Uterus (tissue), 2 donors: ENCODE results near the gene ZNF618.

Experiments used
- POLR2A ChIP-seq, 2 donors: fragments of 450-650 bp; IDR thresholded peaks; one replicate each; pipeline ENCODE4 v1.6.1; 2016; ENCODE audit warnings: antibody characterized with exemption in 2 of 2, mild to moderate bottlenecking in 1 of 2, moderate library complexity in 1 of 2
- TF ChIP-seq, protein P1 (sequence below), 4 experiments: fragments of 200-600 bp in 2 of 4; fragments of 450-650 bp in 2 of 4; sonication (generic) in 2 of 4; IDR thresholded peaks; one replicate each; pipeline ENCODE4 v1.5.1; 2016 to 2019; ENCODE audit warnings: antibody characterized with exemption in 4 of 4, mild to moderate bottlenecking in 2 of 4, moderate library complexity in 1 of 4

DNA sequence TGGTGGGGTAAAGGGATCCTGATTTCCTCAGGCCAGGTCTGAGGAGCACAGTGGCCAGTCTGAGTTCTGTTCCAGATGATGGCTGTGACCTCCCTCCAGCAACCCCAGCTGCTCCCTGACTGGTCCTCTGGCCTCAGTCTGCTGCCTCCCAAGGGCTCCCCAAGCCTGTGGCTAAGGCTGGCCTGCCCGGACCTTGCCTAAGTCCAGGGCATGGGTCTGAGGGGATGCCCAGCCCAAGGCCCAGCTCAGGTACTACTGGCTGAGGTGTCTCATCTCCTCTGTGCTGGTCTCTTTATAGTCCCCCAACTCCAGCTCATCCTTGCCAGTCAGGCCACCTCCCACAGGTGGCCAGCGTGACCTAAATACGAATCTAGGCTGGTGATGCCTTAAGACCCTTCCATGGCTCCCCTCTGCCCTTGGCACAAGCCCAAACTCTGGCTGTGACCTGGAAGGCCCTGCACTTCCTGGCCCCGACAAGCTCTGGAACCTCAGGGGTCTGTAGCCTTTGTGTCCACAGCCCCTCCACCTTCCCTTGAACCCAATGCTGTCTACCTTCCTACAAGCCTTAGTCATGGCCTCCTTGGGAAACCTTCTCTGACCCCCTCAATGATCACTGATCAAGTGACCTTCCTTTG, 213.2 kb downstream of the ZNF618 start:
- TF ChIP-seq, protein P1, sequence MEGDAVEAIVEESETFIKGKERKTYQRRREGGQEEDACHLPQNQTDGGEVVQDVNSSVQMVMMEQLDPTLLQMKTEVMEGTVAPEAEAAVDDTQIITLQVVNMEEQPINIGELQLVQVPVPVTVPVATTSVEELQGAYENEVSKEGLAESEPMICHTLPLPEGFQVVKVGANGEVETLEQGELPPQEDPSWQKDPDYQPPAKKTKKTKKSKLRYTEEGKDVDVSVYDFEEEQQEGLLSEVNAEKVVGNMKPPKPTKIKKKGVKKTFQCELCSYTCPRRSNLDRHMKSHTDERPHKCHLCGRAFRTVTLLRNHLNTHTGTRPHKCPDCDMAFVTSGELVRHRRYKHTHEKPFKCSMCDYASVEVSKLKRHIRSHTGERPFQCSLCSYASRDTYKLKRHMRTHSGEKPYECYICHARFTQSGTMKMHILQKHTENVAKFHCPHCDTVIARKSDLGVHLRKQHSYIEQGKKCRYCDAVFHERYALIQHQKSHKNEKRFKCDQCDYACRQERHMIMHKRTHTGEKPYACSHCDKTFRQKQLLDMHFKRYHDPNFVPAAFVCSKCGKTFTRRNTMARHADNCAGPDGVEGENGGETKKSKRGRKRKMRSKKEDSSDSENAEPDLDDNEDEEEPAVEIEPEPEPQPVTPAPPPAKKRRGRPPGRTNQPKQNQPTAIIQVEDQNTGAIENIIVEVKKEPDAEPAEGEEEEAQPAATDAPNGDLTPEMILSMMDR (IDR thresholded peaks at IDR 0.05) = no peak
- TF ChIP-seq POLR2A (IDR thresholded peaks at IDR 0.05) = no peak
